ENCODE data around the gene EFNB2.

EFNB2 gene

GRCh38 chr13:106449096-106449495 lies 86.4 kb downstream of the EFNB2 start:
- DNase-seq (ENCODE audit: low spot score): no peak

- no peak for DNase-seq (ENCODE audit: low spot score)
Measured at GRCh38 chr13:106445996-106446395, 89.5 kb downstream of the EFNB2 start.

- DNase-seq (ENCODE audit: low spot score): no peak
Measured at GRCh38 chr13:106443607-106444322, 91.7 kb downstream of the EFNB2 start.

GRCh38 chr13:106440866-106441265 lies 94.6 kb downstream of the EFNB2 start:
- no peak for DNase-seq (ENCODE audit: low spot score)
